CD4-positive, alpha-beta T cell treated with Interleukin-1 beta for 1 hour (primary cell): ENCODE data around the gene TTLL5.

ENCODE experiments used
- DNase-seq, 2 donors: peaks; one replicate each; pipeline ENCODE4 v3.0.0-alpha.2; 2020 to 2022

Gene TTLL5

DNA sequence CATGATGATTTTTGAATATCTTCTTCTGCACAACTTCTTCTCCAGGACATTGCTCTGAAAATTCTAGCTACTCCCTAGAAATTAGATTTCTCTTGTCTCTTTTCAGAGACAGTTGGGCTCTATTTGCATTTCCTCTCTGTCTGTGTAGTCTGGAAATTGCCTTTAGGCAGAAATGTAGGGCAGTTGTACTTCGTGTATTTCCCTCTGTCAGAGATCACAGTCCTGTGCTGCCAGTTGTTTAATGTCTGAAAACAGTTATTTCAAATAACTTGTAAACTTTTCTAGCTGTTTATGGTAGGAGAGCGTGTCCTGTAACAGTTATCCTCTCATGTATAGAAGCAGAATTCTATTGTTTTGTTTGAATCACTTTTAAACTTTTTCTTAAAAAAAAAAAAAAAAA is 86.9 kb downstream of the TTLL5 start:
- DNase-seq: no peak

GRCh38 chr14:75748336-75748735 is 87.3 kb downstream of the TTLL5 start:
- no peak for DNase-seq

DNA sequence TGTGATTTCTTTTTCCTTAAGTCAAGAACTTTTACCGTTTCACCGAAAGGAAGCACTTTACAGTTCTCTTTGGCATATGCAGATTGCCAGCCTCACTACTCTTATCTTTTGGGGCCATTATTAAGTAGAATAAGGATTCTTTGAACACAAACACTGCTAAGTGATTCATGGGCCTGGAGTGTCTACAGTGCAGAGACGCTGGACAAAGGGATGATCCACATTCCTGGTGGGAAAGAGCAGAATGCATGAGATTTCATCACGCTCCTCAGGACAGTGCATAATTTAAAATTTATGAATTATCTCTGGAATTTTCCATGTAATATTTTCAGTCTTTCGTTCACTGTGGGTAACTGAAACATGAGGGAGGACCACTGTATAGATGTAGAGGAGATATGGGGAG is 90.2 kb downstream of the TTLL5 start:
- DNase-seq: no peak

DNA sequence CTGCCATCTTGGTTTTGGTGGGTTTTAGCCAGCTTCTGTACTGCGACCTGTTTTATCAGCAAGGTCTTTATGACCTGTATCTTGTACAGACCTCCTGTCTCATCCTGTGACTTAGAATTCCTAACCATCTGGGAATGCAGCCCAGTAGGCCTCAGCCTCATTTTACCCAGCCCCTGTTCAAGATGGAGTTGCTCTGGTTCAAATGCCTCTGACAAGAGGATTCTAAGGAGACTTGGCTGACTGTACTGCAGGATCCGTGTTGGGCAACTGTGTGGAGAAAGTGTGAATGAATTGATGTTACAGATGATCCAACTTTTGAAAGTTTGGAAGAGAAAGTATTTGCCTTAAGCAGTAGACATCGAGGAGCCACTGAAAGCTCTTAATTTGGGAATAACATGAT is 91.0 kb downstream of the TTLL5 start:
- DNase-seq: no peak

DNA sequence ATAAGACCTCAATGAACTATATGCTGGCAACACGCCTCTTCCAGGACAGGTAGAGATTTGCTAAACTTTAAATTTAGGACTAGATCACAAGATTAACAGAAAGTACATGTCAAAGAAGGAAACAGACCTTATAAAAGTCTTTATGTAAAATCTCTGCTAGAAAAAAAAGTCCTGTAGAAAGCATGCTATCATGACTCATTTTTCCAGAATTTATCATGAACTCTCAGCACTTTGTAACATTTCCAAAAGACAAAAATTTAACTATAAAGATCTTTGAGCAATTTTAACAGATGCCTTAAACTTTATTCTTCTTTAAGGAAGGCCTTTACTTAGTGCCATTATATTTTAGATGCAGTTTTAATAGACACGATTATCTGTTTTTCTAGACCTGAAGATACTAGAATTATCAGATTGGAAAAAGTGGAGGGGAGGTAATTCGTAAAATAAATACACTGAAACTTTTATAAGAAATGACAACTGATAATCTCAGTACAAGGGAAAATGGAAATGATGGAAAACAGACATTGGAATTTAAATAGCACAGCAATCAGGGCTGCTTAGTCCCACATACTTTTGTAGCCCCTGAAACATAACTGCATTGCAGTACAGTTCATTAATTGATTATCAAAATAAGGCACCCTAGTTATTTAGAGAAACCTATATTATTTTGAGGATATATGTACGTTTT is 92.0 kb downstream of the TTLL5 start:
- no peak for DNase-seq

DNA sequence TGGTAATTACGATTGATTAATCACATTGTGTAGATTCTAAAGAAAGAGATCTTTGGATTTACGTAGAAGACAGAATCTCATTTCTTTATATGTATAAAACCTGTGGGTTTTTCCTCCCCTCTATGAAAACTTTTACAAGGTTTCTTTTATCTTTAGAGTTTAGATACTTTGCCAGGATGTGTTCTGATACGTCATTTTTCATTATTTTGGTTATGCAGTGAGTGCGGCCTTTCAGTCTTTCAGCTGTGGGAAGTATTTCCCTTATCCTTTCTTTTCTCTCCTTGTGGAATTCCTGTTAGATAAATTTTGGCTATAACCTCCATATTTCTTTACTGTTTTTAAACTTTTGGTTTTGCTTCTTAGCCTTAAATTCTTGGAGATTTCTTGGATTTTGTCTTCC is 92.7 kb downstream of the TTLL5 start:
- DNase-seq: no peak

GRCh38 chr14:75757644-75758402 is 96.8 kb downstream of the TTLL5 start:
- no peak for DNase-seq

DNA sequence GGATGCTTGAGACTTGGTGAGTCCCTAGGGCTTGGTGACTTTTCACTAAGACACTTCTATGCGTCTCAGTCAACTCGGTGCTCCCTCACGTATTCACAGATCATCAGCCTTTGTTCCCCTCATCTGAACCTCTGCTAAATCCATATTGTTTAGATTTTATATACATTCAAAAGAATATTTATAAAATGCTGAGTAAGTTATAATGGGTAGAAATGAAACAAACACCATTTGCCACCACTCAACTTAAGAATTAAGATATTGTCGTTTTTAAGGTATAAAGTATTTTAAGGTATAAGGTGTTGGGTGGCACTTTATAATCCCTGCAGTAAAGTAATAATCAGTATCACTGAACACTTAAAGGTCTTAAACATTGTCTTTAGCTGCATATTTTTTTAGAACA is 103.0 kb downstream of the TTLL5 start:
- no peak for DNase-seq

DNA sequence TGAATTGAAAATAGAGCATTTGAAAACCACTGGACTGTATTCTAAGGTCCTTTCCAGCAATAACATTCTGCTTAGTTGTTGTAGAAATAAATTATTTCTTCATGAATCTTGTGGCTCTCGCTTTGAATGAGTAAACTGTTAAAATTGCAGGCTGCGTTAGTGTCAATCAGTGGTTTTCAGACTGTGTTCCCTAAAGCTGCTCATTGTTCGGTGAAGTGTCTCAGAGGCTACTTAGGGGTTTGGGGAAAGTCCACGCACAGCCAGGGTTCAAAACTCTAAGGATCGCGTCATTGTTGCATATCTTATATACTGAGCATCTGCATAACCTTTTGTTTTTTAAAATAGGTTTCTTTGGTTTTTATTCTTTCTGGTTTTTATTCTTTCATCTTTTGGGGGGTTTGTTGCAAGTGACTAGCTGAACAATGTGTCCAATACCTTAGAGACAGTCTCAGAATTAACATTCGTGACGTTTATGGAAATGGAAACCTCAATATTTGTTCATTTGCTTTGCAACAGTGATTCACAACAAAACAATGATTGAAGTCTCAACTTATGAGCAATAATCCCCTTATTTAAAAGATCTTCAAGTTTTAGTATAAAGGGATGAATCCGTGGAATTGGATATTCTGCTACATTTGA is 108.1 kb downstream of the TTLL5 start:
- DNase-seq: no peak

- no peak for DNase-seq
These were observed 109.6 kb downstream of the TTLL5 start for GRCh38 chr14:75770635-75771034.

DNA sequence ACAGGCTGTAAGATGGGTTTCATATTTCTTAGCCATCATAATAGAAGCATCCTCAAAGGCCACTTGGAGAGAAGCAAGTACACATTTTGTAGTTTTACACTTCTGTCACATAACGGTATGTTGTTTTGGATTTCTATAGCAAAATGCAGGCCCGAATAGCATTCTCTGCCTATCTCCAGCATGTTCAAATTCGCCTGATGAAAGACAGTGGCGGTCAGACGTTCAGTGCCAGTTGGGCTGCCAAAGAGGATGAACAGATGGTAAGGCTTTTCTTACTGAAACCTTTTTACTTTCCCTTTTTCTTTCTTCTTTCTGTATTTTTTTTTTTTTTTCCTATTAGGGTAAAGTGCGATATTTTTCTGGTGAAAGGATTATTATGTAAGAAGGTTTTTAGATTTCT is 110.5 kb downstream of the TTLL5 start:
- DNase-seq: no peak

DNA sequence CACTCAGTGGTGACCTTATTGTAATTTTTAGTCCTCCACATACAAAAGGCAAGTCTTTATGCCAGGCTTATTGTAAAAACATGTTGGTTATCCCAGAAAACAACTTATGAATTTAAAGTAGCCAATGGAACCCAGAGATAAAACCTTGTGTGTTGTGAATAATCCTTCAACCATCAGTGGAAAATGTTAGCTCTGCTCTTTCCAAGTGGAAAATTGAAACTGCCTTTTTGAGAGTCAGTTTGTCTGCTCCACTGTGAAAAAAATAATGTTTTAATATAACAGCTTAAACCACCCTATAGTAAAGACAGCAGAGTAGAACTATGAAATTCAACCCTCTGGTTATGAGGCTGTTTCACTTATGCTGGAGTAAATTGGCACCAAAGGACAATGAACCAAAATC is 112.0 kb downstream of the TTLL5 start:
- no peak for DNase-seq

DNA sequence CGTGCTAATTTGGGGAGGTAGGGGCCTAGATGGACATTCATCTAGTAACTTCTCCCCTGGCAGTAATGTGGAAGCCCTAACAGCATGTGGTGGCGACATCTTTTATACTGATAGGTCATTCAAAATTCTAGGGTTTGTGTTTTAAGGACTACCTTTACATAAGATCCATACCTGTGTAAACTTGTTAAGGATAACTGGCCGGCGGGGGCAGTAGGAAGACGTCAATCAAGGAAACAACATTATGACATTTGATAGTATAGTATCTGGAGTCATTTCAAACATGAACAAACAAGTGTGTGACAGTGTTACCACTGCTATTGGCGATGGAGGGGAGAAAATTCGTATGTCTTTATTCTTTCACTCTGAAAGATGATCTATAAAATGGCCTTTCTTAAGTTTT is 120.0 kb downstream of the TTLL5 start:
- no peak for DNase-seq

- DNase-seq: no peak
These were observed 122.1 kb downstream of the TTLL5 start for GRCh38 chr14:75783184-75783583.

DNA sequence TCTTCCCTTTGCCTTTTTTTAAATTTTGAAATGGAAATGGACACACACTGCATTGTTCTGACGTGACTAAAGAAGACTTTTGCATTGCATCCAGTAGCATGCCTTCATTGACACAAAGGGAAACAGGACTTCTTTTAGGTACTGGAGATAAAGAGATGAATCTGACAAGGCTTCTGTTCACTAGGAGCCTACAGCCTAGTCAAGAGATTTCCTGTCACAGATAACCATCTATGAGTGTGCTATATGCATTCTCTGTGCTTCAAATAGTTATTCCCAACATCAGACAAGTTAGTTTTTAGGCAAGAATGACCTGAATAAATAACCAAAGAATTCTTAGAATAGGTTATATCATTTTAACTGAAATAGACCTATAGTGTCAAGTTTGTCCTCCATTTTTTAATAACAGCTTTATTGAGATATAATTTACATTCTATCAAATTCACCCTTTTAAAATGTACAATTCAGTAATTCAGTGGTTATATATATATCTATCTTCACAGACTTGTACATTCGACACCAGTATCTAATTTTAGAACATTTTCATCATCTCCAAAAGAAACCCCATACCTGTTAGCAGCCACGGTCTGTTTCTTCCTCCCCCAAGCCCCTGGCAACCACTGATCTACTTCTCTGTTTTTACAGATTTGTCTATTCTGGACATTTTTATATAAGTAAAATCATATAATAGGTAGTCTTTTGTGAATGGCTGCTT is 122.7 kb downstream of the TTLL5 start:
- no peak for DNase-seq

DNA sequence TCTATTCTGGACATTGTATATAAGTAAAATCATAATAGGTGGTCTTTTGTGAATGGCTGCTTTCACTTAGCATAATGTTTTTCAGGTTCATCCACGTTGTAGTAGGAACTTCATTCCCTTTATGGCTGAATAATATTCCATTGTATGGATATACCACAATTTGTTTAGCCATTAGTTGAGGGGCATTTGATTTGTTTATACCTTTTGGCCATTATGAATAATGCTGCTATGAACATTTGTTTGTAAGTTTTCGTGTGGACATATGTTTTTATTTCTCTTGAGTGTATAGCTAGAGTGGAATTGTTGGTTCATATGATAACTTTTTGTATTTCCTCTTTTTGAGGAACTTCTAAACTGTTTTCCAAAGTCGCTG is 123.3 kb downstream of the TTLL5 start:
- DNase-seq: no peak

DNA sequence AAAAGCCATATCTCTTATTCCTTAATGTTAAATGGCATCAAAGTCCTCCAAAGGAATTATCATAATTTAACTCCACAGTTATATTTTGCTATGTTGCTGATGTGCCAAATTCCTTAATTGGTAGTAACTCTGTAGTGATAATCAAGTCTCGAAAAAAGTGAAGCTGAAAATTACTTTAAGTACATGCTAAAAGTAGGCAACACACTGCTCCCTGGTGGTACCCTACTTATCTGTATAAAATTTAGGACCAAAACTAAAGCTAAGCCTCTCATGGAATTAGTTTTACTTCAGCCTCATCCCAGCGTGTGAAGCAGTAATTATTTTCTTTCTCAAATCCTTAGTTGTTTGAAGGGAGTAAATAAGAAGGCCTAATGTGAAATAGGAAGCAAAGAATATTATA is 132.8 kb downstream of the TTLL5 start:
- no peak for DNase-seq

GRCh38 chr14:75794615-75795038 is 133.6 kb downstream of the TTLL5 start:
- no peak for DNase-seq

- DNase-seq: no peak
These were observed 139.7 kb downstream of the TTLL5 start for GRCh38 chr14:75800792-75801191.

- no peak for DNase-seq
These were observed 141.4 kb downstream of the TTLL5 start for GRCh38 chr14:75802486-75802885.

- DNase-seq: no peak
These were observed 142.7 kb downstream of the TTLL5 start for GRCh38 chr14:75803765-75804164.

- no peak for DNase-seq
These were observed 143.7 kb downstream of the TTLL5 start for GRCh38 chr14:75804570-75805275.

- DNase-seq: no peak
These were observed 144.6 kb downstream of the TTLL5 start for GRCh38 chr14:75805646-75806045.
